Motor neuron (in vitro differentiated cells): ENCODE measurements around the gene LPIN1. TPM values are rescaled to one million over a fixed set of nuclear protein-coding genes. Genes with fewer than 3 reads are reported as not detected.

Experiments used
- ATAC-seq, 8 experiments: fragments of 200-7000 bp; cut with Tn5 transposase; replicated peaks in 6 of 8; 2 replicates each; pipeline ENCODE4 v1.8.0; 2021; ENCODE audit warnings: mild to moderate bottlenecking in 8 of 8, moderate library complexity in 8 of 8
- H3K27ac ChIP-seq, 2 donors: fragments of 250-450 bp; sonication (Bioruptor Pico); 2 replicates each; pipeline ENCODE4 v1.9.0; 2021; ENCODE audit warnings: antibody characterized with exemption in 2 of 2, mild to moderate bottlenecking in 2 of 2, moderate library complexity in 1 of 2
- H3K4me1 ChIP-seq, 2 donors: fragments of 250-450 bp; sonication (Bioruptor Pico); replicated peaks in 1 of 2; 2 replicates each; pipeline ENCODE4 v1.6.1; 2021; ENCODE audit warnings: antibody characterized with exemption in 2 of 2, mild to moderate bottlenecking in 2 of 2, moderate library complexity in 1 of 2
- H3K4me3 ChIP-seq, 5 donors: fragments of 250-450 bp; sonication (Bioruptor Pico); 2 replicates each; pipeline ENCODE4 v1.9.0; 2021; ENCODE audit warnings: antibody characterized with exemption in 5 of 5, mild to moderate bottlenecking in 5 of 5, moderate library complexity in 4 of 5
- WGBS, 10 experiments: fragments of 450-650 bp; shearing (Covaris generic); methylation state at CpG; one replicate each; pipeline ENCODE4 v1.0.0; 2022; 5-methylcytosine and 5-hydroxymethylcytosine counted together
- in situ Hi-C, 9 experiments: fragments of 400-800 bp; cut with MboI; loops; one replicate each; pipeline ENCODE4 v1.15.0; 2021; ENCODE audit warnings: low sequenced_read_pairs in 9 of 9, low pct_unique_long_range_greater_than_20kb in 2 of 9; ENCODE audit not compliant: unreplicated experiment in 9 of 9
- total RNA-seq, 8 experiments: library from RNA; unstranded; fragments of 300-600 nt; gene quantifications; 2 replicates each; pipeline versions ENCODE4 v1.2.3 to v1.2.4, GENCODE V29; 2022

The LPIN1 gene
- total RNA-seq, 8 experiments from 2014 or later, result 10.1 to 54.8 (median 21.2) TPM

DNA sequence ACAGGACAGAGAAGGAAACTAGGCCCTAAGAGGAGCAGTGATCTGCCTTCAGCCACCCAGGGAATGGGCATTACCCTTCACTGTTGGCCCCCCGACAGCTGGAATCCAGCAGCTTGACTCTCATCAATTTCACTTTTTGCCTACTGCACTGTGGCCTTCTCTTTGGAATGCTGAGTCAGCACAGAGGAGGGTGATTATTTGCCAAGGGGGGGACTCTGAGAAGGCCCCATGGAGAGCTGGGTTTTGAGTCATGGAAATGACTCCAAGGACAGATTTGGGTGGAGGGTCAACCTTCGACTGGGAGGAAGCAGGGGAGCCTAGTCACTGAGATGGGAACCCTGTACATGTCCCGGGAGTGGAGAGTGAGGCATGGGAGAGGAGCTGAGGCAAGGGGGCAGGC, 38.3 kb upstream of the LPIN1 start:
- ATAC-seq, result no peak
- Histone ChIP-seq H3K4me3 (no peak overlapping the region), H3K4me1 (no peaks in the 10 kb centered on the region), H3K27ac (no peak overlapping the region)
- WGBS, 10 experiments, result 63 to 92% (median 71%) methylated on average over 1 to 2 of the region's 3 CpGs; no CpG with 5 or more reads in 5 of the 10 experiments
- in situ Hi-C loops, result no loop called here

DNA sequence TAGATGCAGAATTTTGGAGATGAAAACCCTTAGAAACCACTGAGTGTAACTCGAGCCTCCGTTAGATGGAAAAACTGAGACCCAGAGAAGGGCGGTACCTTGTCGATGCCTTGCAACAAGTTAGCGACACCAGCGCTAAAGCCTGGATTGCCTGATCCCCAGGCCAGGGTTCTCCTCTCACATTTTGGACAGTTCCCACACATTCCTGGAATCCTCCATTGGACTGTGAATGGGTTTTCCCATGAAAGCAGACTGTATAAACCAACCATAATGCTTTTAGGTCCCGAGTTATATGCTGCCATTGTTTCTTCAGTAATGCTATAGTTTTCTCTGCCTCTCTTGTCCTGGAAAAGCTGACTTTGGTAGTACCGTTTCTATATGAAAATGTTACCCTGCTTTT, 37.1 kb upstream of the LPIN1 start:
- no peak for ATAC-seq
- H3K4me3 ChIP-seq, result no peak overlapping the region
- no peak overlapping the region for H3K27ac ChIP-seq
- no peaks in the 10 kb centered on the region for H3K4me1 ChIP-seq
- 40 to 94% (median 89%) methylated on average over 1 to 8 of the region's 8 CpGs; no CpG with 5 or more reads in 2 of the 10 experiments for WGBS, 10 experiments
- in situ Hi-C loops, result no loop called here

DNA sequence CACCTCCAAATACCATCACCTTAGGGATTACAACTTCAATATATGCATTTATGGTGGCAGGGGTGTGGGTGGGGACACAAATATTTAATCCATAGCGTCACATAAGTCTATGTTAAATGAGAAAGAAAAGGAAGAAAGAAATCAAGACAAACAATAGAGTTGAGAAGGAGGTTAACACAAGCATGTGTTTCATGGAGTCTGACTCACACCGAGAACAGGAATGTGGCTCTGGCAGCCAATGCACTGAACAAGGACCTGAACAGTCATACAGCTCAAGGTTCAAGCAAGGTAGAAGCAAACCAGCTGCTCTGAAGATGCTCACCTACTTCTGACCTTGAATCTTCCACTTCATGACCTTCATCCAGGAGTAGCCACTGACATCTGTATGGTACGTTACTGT, 36.2 kb upstream of the LPIN1 start:
- Histone ChIP-seq H3K4me3 (no peak overlapping the region), H3K27ac (no peak overlapping the region), H3K4me1 (no peaks in the 10 kb centered on the region)
- peak in 4 of 8 experiments; percentile 35 to 93 (median 86) for ATAC-seq
- in situ Hi-C loops, result no loop called here
- 33 to 100% (median 73%) methylated on average over 1 to 3 of the region's 3 CpGs; no CpG with 5 or more reads in 2 of the 10 experiments for WGBS, 10 experiments

DNA sequence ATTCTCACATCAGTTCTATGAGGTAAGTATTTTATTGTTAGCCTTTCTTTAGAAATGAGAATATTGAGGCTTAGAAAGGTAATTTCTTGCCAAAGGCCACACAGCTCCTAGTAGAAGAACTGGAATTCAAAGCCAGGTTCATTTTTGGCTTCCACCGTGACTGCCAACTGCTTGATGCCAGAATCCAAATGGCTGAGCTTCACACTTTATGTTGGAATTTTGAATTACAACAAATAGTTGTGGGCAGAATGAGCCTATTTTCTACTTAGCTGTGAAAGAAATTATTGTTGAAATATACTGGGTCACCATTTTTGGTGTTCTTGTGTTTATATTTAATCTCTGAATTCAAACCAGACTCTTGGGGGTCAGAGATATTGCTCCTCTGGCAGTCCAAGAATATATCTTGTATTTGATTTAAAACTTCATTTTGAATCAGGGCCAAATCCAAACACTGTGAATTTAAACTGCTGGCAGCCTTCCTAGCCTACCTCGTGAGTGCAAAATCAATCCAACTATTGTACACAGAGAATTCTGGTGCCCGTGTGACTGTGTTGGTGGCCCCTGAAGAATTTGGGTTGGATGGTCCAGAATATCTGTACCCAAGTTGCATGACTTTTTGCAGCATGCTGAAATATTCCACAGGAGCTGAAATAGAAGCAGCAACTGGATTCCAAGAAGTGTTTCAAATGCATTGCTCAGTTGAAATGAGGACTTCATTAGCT, 35.6 kb upstream of the LPIN1 start:
- H3K27ac ChIP-seq, result no peak overlapping the region
- in situ Hi-C loops, result no loop called here
- H3K4me1 ChIP-seq, result no peaks in the 10 kb centered on the region
- no peak overlapping the region for H3K4me3 ChIP-seq
- ATAC-seq, result no peak
- WGBS, 10 experiments, result 0 to 100% (median 77%) methylated on average over 1 to 3 of the region's 3 CpGs; no CpG with 5 or more reads in 1 of the 10 experiments

DNA sequence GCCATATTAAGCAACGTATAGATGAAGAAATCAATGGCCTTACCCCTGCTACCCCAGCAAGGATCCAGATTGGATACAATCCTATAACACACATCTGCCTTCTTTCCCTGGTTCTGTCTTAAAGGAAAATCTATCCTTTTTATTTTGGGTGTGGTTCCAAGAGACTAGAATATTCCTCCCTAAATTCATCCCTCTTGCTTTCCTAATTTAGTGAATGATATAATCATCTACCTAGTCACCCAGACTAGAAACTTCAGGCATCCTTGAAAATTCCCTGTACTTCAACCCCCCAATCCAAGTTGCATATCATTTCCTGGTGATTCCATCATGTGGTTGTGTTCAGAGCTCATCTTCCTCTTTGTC, 35.1 kb upstream of the LPIN1 start:
- H3K27ac ChIP-seq, result no peak overlapping the region
- WGBS, 10 experiments, result 60 to 80% methylated on average over 1 of the region's 1 CpG; no CpG with 5 or more reads in 8 of the 10 experiments
- in situ Hi-C loops, result no loop called here
- H3K4me1 ChIP-seq, result no peaks in the 10 kb centered on the region
- peak in 3 of 8 experiments; percentile 9 to 65 (median 52) for ATAC-seq
- H3K4me3 ChIP-seq, result no peak overlapping the region

DNA sequence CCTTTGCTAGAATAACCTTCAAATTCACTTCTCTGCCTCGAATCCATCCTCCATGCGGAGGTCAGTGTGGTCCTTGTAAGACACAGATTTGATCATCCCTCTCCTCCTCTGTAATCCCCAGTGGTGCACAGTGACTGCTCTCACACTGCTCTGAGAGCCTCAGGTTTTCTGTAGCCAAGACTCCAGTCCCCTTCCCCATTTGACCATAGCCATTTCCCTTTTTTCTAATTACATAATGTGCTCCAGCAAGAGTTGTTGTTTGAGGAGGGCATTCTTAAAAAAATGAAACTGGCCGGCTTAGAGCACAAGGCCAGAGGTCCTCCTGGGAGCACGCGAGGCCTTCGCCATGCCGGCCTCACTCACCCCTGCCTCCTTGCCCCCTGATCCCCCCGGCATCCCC, 34.7 kb upstream of the LPIN1 start:
- ATAC-seq, result no peak
- WGBS, 10 experiments, result 83 to 100% (median 100%) methylated on average over 1 to 2 of the region's 8 CpGs; no CpG with 5 or more reads in 3 of the 10 experiments
- no peak overlapping the region for H3K4me3 ChIP-seq
- no peaks in the 10 kb centered on the region for H3K4me1 ChIP-seq
- in situ Hi-C loops, result no loop called here
- no peak overlapping the region for H3K27ac ChIP-seq

DNA sequence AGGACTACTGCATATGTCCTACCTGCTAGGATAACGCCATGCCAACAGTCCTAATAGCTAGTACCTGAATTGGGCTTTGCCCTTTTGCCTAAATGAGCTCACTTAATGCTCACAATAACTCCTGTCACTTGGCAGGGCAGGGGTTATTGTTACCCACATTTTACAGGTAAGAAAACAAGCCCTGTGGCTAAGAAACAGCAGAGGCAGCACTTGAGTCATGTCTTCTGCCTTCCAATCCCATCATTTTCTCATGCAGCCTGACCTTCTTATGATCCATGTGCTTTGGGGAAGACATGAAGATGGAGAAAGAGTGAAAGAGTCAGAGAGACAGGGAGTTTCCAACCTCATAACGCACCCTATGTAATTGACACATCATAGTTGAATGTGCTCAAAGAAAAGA, 33.6 kb upstream of the LPIN1 start:
- H3K4me1 ChIP-seq, result no peaks in the 10 kb centered on the region
- no peak overlapping the region for H3K4me3 ChIP-seq
- in situ Hi-C loops, result no loop called here
- 40 to 100% (median 93%) methylated on average over 1 to 2 of the region's 2 CpGs; no CpG with 5 or more reads in 2 of the 10 experiments for WGBS, 10 experiments
- ATAC-seq, result no peak
- H3K27ac ChIP-seq, result no peak overlapping the region

DNA sequence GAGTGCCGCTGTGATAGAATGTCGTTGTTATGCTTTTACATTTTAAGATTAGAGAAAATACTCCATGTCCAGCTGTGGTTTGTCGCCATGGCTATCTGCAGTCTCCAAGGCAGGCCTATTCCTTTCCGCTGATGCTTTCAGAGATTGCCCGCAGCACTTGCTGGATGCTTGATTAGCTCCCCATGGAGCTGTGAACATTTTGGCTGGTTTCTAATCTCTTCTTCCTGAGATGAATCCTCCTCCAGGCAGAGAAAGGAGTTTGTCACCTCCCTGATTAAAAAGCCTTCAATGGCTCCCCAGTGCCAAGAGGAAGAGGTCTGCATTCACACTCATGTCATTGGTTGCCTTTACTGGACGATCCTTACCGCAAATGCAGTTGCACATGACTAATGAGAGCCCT, 32.6 kb upstream of the LPIN1 start:
- in situ Hi-C loops, result no loop called here
- ATAC-seq, result no peak
- no peak overlapping the region for H3K4me3 ChIP-seq
- no peaks in the 10 kb centered on the region for H3K4me1 ChIP-seq
- H3K27ac ChIP-seq, result no peak overlapping the region
- WGBS, 10 experiments, result 67 to 100% (median 86%) methylated on average over 2 to 5 of the region's 7 CpGs

DNA sequence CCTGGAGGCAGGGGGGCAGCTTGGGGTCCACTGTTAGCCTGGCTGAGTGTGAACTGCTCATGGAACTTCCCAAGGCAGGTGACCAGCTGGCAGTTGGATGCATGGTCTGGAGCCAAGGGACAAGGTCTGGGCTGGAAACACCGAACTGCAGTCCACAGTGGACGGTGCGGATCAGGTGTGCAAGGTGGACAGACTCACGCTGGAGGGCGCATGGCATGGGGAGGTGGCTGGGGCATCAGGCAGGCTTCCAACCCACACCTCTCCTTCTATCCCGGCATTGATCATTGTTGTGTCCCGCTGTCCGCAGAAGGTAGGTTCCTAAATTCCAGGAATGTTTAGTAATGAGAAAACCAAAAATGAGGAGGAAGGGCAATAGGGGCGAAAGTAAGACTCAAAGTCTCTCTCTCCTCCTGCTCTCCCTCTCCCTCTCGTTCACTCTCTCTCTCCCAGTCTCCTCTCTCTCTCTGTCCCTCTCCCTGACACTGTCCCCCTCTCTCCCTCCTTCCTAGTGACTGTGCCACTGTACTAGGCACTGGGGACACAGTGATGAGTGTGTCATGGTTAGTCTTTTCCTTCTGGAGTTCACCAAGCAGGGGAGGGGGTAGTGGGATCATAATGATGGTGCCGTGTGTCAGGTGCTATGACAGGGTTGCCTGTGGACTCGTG, 30.3 kb upstream of the LPIN1 start:
- WGBS, 10 experiments, result 20 to 100% (median 71%) methylated on average over 1 to 6 of the region's 12 CpGs; no CpG with 5 or more reads in 1 of the 10 experiments
- H3K4me3 ChIP-seq, result no peak overlapping the region
- H3K4me1 ChIP-seq, result no peaks in the 10 kb centered on the region
- ATAC-seq, result no peak
- no peak overlapping the region for H3K27ac ChIP-seq
- in situ Hi-C loops, result no loop called here

DNA sequence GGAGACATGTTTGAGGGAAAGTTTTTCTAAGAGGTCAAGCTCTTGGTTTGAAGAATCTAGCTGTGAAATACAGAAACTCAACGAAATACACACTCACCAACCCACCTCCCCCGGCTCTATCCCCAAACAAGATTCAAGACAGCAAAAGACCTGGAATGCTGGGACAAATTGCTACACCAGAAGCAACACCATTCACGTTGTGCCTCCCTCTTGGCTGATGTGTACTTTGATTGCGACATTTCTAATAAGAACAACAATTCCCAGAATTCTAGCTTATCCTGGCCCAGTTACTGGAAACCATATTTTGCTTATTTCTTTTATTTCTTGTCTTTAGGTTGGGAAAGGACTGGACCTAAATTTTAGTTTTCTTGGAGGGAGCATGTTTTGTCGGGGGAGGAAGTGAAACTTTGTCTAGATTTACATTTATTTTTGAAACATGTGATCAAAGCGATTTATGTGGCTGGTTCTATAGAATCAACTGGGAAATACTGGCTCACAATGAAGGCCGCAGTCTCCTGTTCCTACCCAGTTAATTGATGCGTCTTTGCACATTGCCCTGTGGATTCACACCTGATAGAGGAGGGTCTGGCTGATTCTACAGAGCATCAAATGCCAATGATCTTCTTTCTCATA, 29.6 kb upstream of the LPIN1 start:
- Histone ChIP-seq H3K27ac (no peak overlapping the region), H3K4me3 (no peak overlapping the region), H3K4me1 (peaks cover 2% of the 10 kb centered on the region in 2 donors)
- in situ Hi-C loops, result no loop called here
- peak in 2 of 8 experiments; percentile 23 to 59 for ATAC-seq
- 32 to 87% (median 60%) methylated on average over 1 to 8 of the region's 8 CpGs; no CpG with 5 or more reads in 1 of the 10 experiments for WGBS, 10 experiments

DNA sequence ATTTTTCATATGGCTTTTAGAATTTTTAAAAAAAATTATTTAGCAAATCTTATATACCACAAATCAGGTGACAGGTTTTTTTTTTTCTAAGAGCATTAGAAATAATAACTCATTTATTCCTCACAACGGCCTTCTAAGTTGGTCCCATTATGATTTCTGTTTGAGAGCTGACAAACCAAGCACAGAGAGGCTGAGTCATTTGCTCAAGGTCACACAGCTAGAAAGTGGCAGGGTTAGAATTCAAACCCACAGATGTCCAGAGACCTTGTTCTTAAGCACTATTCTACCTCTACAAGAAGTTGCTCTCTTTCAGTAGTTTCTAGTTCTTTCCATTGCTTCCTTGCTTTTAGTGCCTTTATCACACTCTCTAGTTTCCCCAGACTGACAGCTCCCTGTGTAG, 28.8 kb upstream of the LPIN1 start:
- H3K4me1 ChIP-seq, result peaks cover 9 to 11% of the 10 kb centered on the region in 2 donors
- in situ Hi-C loops, result no loop called here
- 0 to 90% (median 73%) methylated on average over 1 of the region's 1 CpG; no CpG with 5 or more reads in 2 of the 10 experiments for WGBS, 10 experiments

DNA sequence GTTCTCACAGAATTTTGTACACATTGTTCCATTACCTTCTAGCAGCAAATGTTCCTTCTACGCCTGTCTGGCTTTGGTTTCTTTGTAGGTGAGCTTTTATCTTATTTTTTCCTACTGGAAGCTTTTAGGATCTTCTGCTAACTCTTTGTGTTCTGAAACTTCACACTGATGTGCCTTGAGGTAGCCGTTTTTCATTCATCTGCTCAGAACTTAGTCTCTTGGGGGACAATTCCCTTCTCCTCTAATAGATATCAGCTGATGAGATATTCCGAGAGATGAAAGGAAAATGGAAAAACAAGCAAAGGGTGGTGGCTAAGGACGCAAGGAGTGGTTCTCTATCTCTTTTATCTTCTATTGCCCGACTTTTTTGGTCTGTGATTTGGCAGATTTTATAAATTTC, 27.8 kb upstream of the LPIN1 start:
- in situ Hi-C loops, result no loop called here
- ATAC-seq, result no peak
- Histone ChIP-seq H3K4me1 (peaks cover 10 to 13% of the 10 kb centered on the region in 2 donors), H3K27ac (no peak overlapping the region), H3K4me3 (no peak overlapping the region)
- 17 to 90% (median 70%) methylated on average over 1 to 5 of the region's 5 CpGs for WGBS, 10 experiments

More for the DNA sequence above, 28.8 kb upstream of the LPIN1 start:
- no peak for ATAC-seq
- Histone ChIP-seq H3K4me3 (no peak overlapping the region), H3K27ac (no peak overlapping the region)

DNA sequence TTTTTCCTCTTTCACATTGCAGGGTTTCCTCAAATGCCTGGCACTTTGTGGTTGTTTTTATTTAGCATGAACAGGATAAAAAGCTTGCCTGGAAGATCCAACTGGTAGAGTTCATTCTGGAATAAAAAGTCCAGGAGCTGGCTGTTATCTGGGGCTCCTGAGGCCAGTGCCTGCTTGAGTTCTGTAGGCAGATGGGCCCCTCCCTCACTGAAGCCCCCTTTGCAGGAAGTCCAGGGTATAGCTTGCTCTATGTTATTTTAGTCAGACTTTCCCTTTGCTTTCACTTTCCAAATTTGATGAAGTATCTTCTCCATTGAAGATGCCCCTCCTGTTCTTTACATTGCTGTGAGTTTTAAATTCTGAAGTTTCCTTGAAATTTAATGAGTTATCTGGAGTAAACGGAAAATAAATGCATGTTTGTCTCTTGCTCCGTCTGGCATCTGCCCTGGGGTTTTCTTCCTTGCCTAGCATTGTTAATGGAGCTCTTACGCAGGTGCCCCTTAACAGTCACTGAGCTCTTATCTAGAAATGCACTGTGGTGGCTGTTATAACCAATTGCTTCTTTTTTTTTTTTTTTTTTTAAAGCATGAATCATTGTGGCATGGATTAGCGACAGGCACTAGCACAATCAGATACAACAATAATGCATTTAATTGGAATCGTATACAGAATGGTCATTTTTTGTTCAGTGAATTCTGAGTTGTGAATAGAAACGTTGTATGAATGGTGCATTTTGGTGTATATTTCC, 27.0 kb upstream of the LPIN1 start:
- Histone ChIP-seq H3K4me3 (no peak overlapping the region), H3K27ac (no peak overlapping the region), H3K4me1 (peaks cover 10 to 13% of the 10 kb centered on the region in 2 donors)
- 31 to 79% (median 61%) methylated on average over 4 to 6 of the region's 6 CpGs for WGBS, 10 experiments
- in situ Hi-C loops, result no loop called here
- peak in 2 of 8 experiments; percentile 9 to 27 for ATAC-seq
